MCF 10A (cell line): ENCODE measurements around the gene AP4E1. TPM values are rescaled to one million over a fixed set of nuclear protein-coding genes. Genes with fewer than 3 reads are reported as not detected.

Experiments used
- BruUV-seq: library from RNA; stranded (reverse); fragments of 400-500 nt; replicated peaks from 2 replicates; lab custom pipeline; 2021; lab: Mats Ljungman, UMichigan
- CTCF ChIA-PET: fragments of 300-600 bp; sonication (Branson Sonifier 250); formaldehyde crosslinking; extraction: SDS; loops from one replicate; lab custom pipeline; 2021; ENCODE audit warnings: antibody characterized with exemption, inconsistent platforms; lab: Yijun Ruan, JAX
- POLR2A ChIA-PET: fragments of 300-600, 350-650 bp; sonication (Branson Sonifier 250); formaldehyde crosslinking; extraction: SDS; loops from one replicate; lab custom pipeline; 2020; ENCODE audit warnings: antibody characterized with exemption, inconsistent platforms; lab: Yijun Ruan, JAX
- DNase-seq: peaks from one replicate; pipeline ENCODE4 v3.0.0-alpha.2; 2018; ENCODE audit not compliant: unreplicated experiment
- H3K27ac Mint-ChIP-seq: one replicate; pipeline ENCODE4 v1.8.0; 2022; ENCODE audit warnings: mild to moderate bottlenecking, low read depth, mixed read lengths; ENCODE audit not compliant: unreplicated experiment
- H3K27me3 Mint-ChIP-seq: one replicate; pipeline ENCODE4 v1.8.0; 2022; ENCODE audit warnings: mixed read lengths; ENCODE audit not compliant: insufficient read depth, unreplicated experiment
- H3K36me3 Mint-ChIP-seq: one replicate; pipeline ENCODE4 v1.8.0; 2022; ENCODE audit warnings: mild to moderate bottlenecking, moderate library complexity, mixed read lengths; ENCODE audit not compliant: insufficient read depth, unreplicated experiment
- H3K4me1 Mint-ChIP-seq: one replicate; pipeline ENCODE4 v1.8.0; 2022; ENCODE audit warnings: mixed read lengths; ENCODE audit not compliant: insufficient read depth, unreplicated experiment
- H3K4me3 Mint-ChIP-seq: one replicate; pipeline ENCODE4 v1.8.0; 2022; ENCODE audit warnings: mild to moderate bottlenecking, moderate library complexity, mixed read lengths; ENCODE audit not compliant: unreplicated experiment
- H3K9me3 Mint-ChIP-seq: one replicate; pipeline ENCODE4 v1.8.0; 2022; ENCODE audit warnings: mixed read lengths; ENCODE audit not compliant: unreplicated experiment
- CTCF ChIP-seq: fragments of 200-600 bp; IDR thresholded peaks from one replicate; pipeline ENCODE4 v1.8.0; 2022; ENCODE audit warnings: antibody characterized with exemption, mild to moderate bottlenecking; ENCODE audit not compliant: unreplicated experiment
- intact Hi-C: fragments of 100-400 bp; cut with micrococcal nuclease; formaldehyde crosslinking; loops from 2 replicates; pipeline ENCODE4 v1.14.1; 2022
- total RNA-seq: library from RNA; stranded (reverse); gene quantifications from 2 replicates; pipeline ENCODE4 v1.2.3, GENCODE V29; 2022

The AP4E1 gene
- total RNA-seq, 1 experiment from 2014 or later, result 28.2 TPM

GRCh38 chr15:50876989-50877360 is 31.5 kb upstream of the AP4E1 start:
- CTCF ChIA-PET, result interaction anchor here (0.6 to 4.2 kb wide), 25 partner anchors 8 to 254 kb away, joined by 3 to 24 read pairs (median 4); partner anchors contain the start of gene AP4E1

GRCh38 chr15:50879016-50879617 is 29.4 kb upstream of the AP4E1 start:
- ChIA-PET CTCF (interaction anchor here (0.5 to 1.9 kb wide), 11 partner anchors 30 to 574 kb away, joined by 3 to 9 read pairs (median 4); partner anchors contain the start of gene TRPM7), POLR2A (interaction anchor here (0.5 to 9.1 kb wide), 3 partner anchors 31 to 193 kb away, joined by 3 to 97 read pairs (median 31); partner anchors contain the start of genes AP4E1 and TRPM7)
- BruUV-seq, result no TSS peak
- TF ChIP-seq CTCF, result no peak
- Mint-ChIP-seq H3K36me3 (no peaks in the 10 kb centered on the region), H3K9me3 (no peaks in the 10 kb centered on the region), H3K4me3 (no peak overlapping the region), H3K27ac (no peak overlapping the region), H3K27me3 (no peaks in the 10 kb centered on the region), H3K4me1 (peaks cover 41% of the 10 kb centered on the region)
- DNase-seq, result no peak
- intact Hi-C loops, result no loop called here

More at GRCh38 chr15:50876989-50877360, 31.5 kb upstream of the AP4E1 start:
- H3K36me3 Mint-ChIP-seq, result no peaks in the 10 kb centered on the region
- intact Hi-C loops, result loop anchor here (1.0 kb wide), 3 partner anchors 31 to 202 kb away; partner anchors contain the start of genes AP4E1 and SPPL2A
- POLR2A ChIA-PET, result interaction anchor here (0.6 to 3.5 kb wide), 18 partner anchors 8 to 202 kb away, joined by 3 to 25 read pairs (median 5); partner anchors contain the start of gene TRPM7
- no TSS peak for BruUV-seq
- peak overlapping the region; percentile 52 for H3K27ac Mint-ChIP-seq
- no peaks in the 10 kb centered on the region for H3K9me3 Mint-ChIP-seq
- H3K27me3 Mint-ChIP-seq, result peaks cover 13% of the 10 kb centered on the region
- H3K4me3 Mint-ChIP-seq, result peak overlapping the region; percentile 49
- TF ChIP-seq CTCF, result peak; percentile 95
- H3K4me1 Mint-ChIP-seq, result peaks cover 26% of the 10 kb centered on the region
- peak; percentile 90 for DNase-seq

- Mint-ChIP-seq H3K4me3 (no peak overlapping the region), H3K27ac (peak overlapping the region; percentile 98), H3K27me3 (no peaks in the 10 kb centered on the region), H3K9me3 (no peaks in the 10 kb centered on the region), H3K4me1 (peaks cover 52% of the 10 kb centered on the region), H3K36me3 (peaks cover under 1% of the 10 kb centered on the region)
- ChIA-PET POLR2A (interaction anchor here (0.6 to 9.1 kb wide), 10 partner anchors 27 to 253 kb away, joined by 3 to 97 read pairs (median 4); partner anchors contain the start of genes AP4E1, SPPL2A and TRPM7), CTCF (interaction anchor here (0.8 to 1.8 kb wide), 2 partner anchors 173 to 194 kb away, joined by 3 to 5 read pairs; partner anchors contain the start of gene TRPM7)
- TSS peak; percentile 74 for BruUV-seq
- TF ChIP-seq CTCF, result no peak
- intact Hi-C loops, result no loop called here
- DNase-seq, result peak; percentile 23
Measured at GRCh38 chr15:50880206-50880605, 28.3 kb upstream of the AP4E1 start.

- H3K4me1 Mint-ChIP-seq, result peaks cover 56% of the 10 kb centered on the region
- CTCF ChIA-PET, result interaction anchor here (1.1 to 1.8 kb wide), 3 partner anchors 130 to 205 kb away, joined by 3 to 7 read pairs (median 5); partner anchors contain the start of gene TRPM7
- DNase-seq, result peak; percentile 70
- H3K36me3 Mint-ChIP-seq, result peaks cover 5% of the 10 kb centered on the region
- POLR2A ChIA-PET, result interaction anchor here (0.6 to 9.1 kb wide), 11 partner anchors 27 to 252 kb away, joined by 3 to 97 read pairs (median 4); partner anchors contain the start of genes AP4E1, SPPL2A and TRPM7
- intact Hi-C loops, result no loop called here
- no TSS peak for BruUV-seq
- no peak for TF ChIP-seq CTCF
- H3K27me3 Mint-ChIP-seq, result no peaks in the 10 kb centered on the region
- no peaks in the 10 kb centered on the region for H3K9me3 Mint-ChIP-seq
- H3K27ac Mint-ChIP-seq, result peak overlapping the region; percentile 98
- H3K4me3 Mint-ChIP-seq, result no peak overlapping the region
Measured at GRCh38 chr15:50880651-50881114, 27.8 kb upstream of the AP4E1 start.
